Measurements from ENCODE around the gene DPH5.

GRCh38 chr1:100998426-100998825, 27.2 kb downstream of the DPH5 start:
- TF ChIP-seq, protein P1, sequence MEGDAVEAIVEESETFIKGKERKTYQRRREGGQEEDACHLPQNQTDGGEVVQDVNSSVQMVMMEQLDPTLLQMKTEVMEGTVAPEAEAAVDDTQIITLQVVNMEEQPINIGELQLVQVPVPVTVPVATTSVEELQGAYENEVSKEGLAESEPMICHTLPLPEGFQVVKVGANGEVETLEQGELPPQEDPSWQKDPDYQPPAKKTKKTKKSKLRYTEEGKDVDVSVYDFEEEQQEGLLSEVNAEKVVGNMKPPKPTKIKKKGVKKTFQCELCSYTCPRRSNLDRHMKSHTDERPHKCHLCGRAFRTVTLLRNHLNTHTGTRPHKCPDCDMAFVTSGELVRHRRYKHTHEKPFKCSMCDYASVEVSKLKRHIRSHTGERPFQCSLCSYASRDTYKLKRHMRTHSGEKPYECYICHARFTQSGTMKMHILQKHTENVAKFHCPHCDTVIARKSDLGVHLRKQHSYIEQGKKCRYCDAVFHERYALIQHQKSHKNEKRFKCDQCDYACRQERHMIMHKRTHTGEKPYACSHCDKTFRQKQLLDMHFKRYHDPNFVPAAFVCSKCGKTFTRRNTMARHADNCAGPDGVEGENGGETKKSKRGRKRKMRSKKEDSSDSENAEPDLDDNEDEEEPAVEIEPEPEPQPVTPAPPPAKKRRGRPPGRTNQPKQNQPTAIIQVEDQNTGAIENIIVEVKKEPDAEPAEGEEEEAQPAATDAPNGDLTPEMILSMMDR (IDR thresholded peaks at IDR 0.05; ENCODE audit: low read depth, low read length), result no peak
- no peak for TF ChIP-seq EZH2phosphoT487 (IDR thresholded peaks at IDR 0.05; ENCODE audit: low read depth)
